H1 (cell line): ENCODE measurements around the gene BNC2. TPM values are rescaled to one million over a fixed set of nuclear protein-coding genes. Genes with fewer than 3 reads are reported as not detected.

ENCODE experiments used
- CTCF ChIA-PET: fragments of 300-600 bp; sonication (Branson Sonifier 250); formaldehyde crosslinking; loops from one replicate; lab custom pipeline; 2021; ENCODE audit not compliant: partially characterized antibody; lab: Charles Lee
- POLR2A ChIA-PET: fragments of 300-600 bp; sonication (Branson Sonifier 250); formaldehyde crosslinking; loops from one replicate; lab custom pipeline; 2021; ENCODE audit warnings: inconsistent platforms; ENCODE audit not compliant: partially characterized antibody; lab: Charles Lee
- DNase-seq, 2 experiments: peaks; one replicate each; pipeline versions ENCODE4 v3.0.0 to v3.0.0-alpha.2; 2010 to 2022; ENCODE audit warnings: low spot score in 2 of 2, low read depth in 1 of 2, mixed read lengths in 1 of 2
- FAIRE-seq: peaks from 2 replicates; lab custom pipeline; 2011; peaks lifted over from hg19 to GRCh38; lab: Jason Lieb, UNC
- H2AFZ ChIP-seq: 2 replicates; pipeline ENCODE4 v1.8.1; 2012; ENCODE audit warnings: low read length, inconsistent platforms
- H2AK5ac ChIP-seq: 2 replicates; pipeline ENCODE4 v1.6.1; 2013; ENCODE audit warnings: low read depth, low read length
- H2BK120ac ChIP-seq: replicated peaks from 2 replicates; pipeline ENCODE3; 2013; ENCODE audit warnings: low read depth, low read length, inconsistent platforms
- H2BK12ac ChIP-seq: 2 replicates; pipeline ENCODE4 v1.6.1; 2013; ENCODE audit warnings: low read depth, low read length
- H2BK15ac ChIP-seq: 2 replicates; pipeline ENCODE4 v1.6.1; 2013; ENCODE audit warnings: low read length
- H2BK20ac ChIP-seq: 2 replicates; pipeline ENCODE4 v1.6.1; 2013; ENCODE audit warnings: low read length
- H2BK5ac ChIP-seq: 2 replicates; pipeline ENCODE4 v1.6.1; 2013; ENCODE audit warnings: low read depth, low read length
- H3K14ac ChIP-seq: 2 replicates; pipeline ENCODE4 v1.6.1; 2013; ENCODE audit warnings: inconsistent platforms; ENCODE audit not compliant: insufficient read length
- H3K18ac ChIP-seq: 2 replicates; pipeline ENCODE4 v1.6.1; 2013; ENCODE audit warnings: low read length; ENCODE audit errors: extremely low read depth
- H3K23ac ChIP-seq: 2 replicates; pipeline ENCODE4 v1.6.1; 2013; ENCODE audit warnings: inconsistent platforms; ENCODE audit not compliant: insufficient read length
- H3K23me2 ChIP-seq: 2 replicates; pipeline ENCODE4 v1.6.1; 2013; ENCODE audit warnings: low read depth, low read length
- H3K27ac ChIP-seq: 2 replicates; pipeline ENCODE4 v1.6.1; 2011; ENCODE audit warnings: low read depth, low read length, inconsistent platforms
- H3K27me3 ChIP-seq, 4 experiments: replicated peaks in 1 of 4; 1 replicate in 1 of 4; 2 replicates in 3 of 4; pipeline versions ENCODE4 v1.6.1 to v1.8.1; 2011 to 2013; ENCODE audit warnings: low read length in 3 of 4, mild to moderate bottlenecking in 3 of 4, inconsistent platforms in 2 of 4, mixed read lengths in 2 of 4, moderate library complexity in 1 of 4; ENCODE audit not compliant: control insufficient read depth in 3 of 4, insufficient read depth in 3 of 4; ENCODE audit errors: extremely low read depth in 1 of 4
- H3K36me3 ChIP-seq, 4 experiments: 2 replicates each; pipeline versions ENCODE4 v1.6.1 to v1.8.1; 2011 to 2013; ENCODE audit warnings: mild to moderate bottlenecking in 4 of 4, low read length in 3 of 4, moderate library complexity in 2 of 4, control low read depth in 1 of 4, inconsistent platforms in 1 of 4; ENCODE audit not compliant: insufficient read depth in 4 of 4, control insufficient read depth in 2 of 4
- H3K4ac ChIP-seq: replicated peaks from 2 replicates; pipeline ENCODE3; 2013; ENCODE audit warnings: low read length, low read depth, mixed read lengths, inconsistent platforms; ENCODE audit not compliant: insufficient read length
- H3K4me1 ChIP-seq, 4 experiments: replicated peaks in 1 of 4; 1 replicate in 1 of 4; 2 replicates in 3 of 4; pipeline versions ENCODE4 v1.6.1 to v1.8.1; 2011 to 2013; ENCODE audit warnings: low read length in 3 of 4, inconsistent platforms in 2 of 4, mixed read lengths in 1 of 4; ENCODE audit not compliant: insufficient read depth in 4 of 4, control insufficient read depth in 3 of 4
- H3K4me2 ChIP-seq, 2 experiments: 2 replicates each; pipeline versions ENCODE4 v1.6.1 to v1.8.1; 2011 to 2013; ENCODE audit warnings: low read depth in 2 of 2, low read length in 2 of 2, control low read depth in 1 of 2, inconsistent platforms in 1 of 2, mild to moderate bottlenecking in 1 of 2; ENCODE audit not compliant: insufficient read depth in 1 of 2
- H3K4me3 ChIP-seq, 4 experiments: fragments of 200-600, 300-600 bp in 1 of 4; sonication (generic), shearing (Covaris generic), sonication (Bioruptor Twin) in 1 of 4; 2 replicates each; pipeline versions ENCODE4 v1.5.1 to v1.8.1; 2011 to 2016; ENCODE audit warnings: low read length in 4 of 4, low read depth in 3 of 4, control low read depth in 2 of 4, inconsistent platforms in 2 of 4, mild to moderate bottlenecking in 2 of 4, mixed read lengths in 1 of 4, moderate library complexity in 1 of 4; ENCODE audit not compliant: insufficient read depth in 2 of 4; ENCODE audit errors: extremely low read depth in 1 of 4
- H3K56ac ChIP-seq: replicated peaks from 2 replicates; pipeline ENCODE3; 2013; ENCODE audit warnings: low read depth, mild to moderate bottlenecking, mixed read lengths, low read length, inconsistent platforms; ENCODE audit not compliant: insufficient read length
- H3K79me1 ChIP-seq: 2 replicates; pipeline ENCODE4 v1.6.1; 2013; ENCODE audit warnings: low read depth, low read length, control low read depth
- H3K79me2 ChIP-seq, 2 experiments: 2 replicates each; pipeline versions ENCODE4 v1.6.1 to v1.8.1; 2012 to 2013; ENCODE audit warnings: low read length in 2 of 2, mild to moderate bottlenecking in 2 of 2, inconsistent platforms in 1 of 2; ENCODE audit not compliant: insufficient read depth in 2 of 2, control insufficient read depth in 1 of 2
- H3K9ac ChIP-seq, 4 experiments: replicated peaks in 1 of 4; 1 replicate in 1 of 4; 2 replicates in 3 of 4; pipeline versions ENCODE4 v1.6.1 to v1.8.1; 2011 to 2013; ENCODE audit warnings: low read depth in 3 of 4, low read length in 3 of 4, control low read depth in 2 of 4, mild to moderate bottlenecking in 2 of 4, moderate library complexity in 2 of 4, inconsistent platforms in 1 of 4; ENCODE audit errors: extremely low read depth in 1 of 4
- H3K9me3 ChIP-seq, 2 experiments: 2 replicates each; pipeline versions ENCODE4 v1.6.1 to v1.8.1; 2012 to 2013; ENCODE audit warnings: mild to moderate bottlenecking in 2 of 2, moderate library complexity in 2 of 2, control low read depth in 1 of 2, inconsistent platforms in 1 of 2, low read depth in 1 of 2, low read length in 1 of 2, mixed read lengths in 1 of 2; ENCODE audit not compliant: insufficient read depth in 2 of 2
- H4K20me1 ChIP-seq, 2 experiments: replicated peaks in 1 of 2; 2 replicates each; pipeline versions ENCODE3 to v1.8.1; 2011 to 2013; ENCODE audit warnings: inconsistent platforms in 2 of 2, low read length in 2 of 2, mild to moderate bottlenecking in 1 of 2; ENCODE audit not compliant: insufficient read depth in 2 of 2, control insufficient read depth in 1 of 2
- H4K5ac ChIP-seq: 2 replicates; pipeline ENCODE4 v1.6.1; 2013; ENCODE audit warnings: low read length, low read depth, mixed read lengths, inconsistent platforms; ENCODE audit not compliant: insufficient read length
- H4K8ac ChIP-seq: 2 replicates; pipeline ENCODE4 v1.8.0; 2013; ENCODE audit warnings: mild to moderate bottlenecking, moderate library complexity, low read length, inconsistent platforms; ENCODE audit not compliant: insufficient read depth; ENCODE audit errors: extremely low read depth
- H4K91ac ChIP-seq: replicated peaks from 2 replicates; pipeline ENCODE3; 2013; ENCODE audit warnings: low read length, mixed read lengths, inconsistent platforms; ENCODE audit not compliant: insufficient read length
- BRCA1 ChIP-seq: IDR thresholded peaks from 2 replicates; pipeline ENCODE4 v1.6.1; 2012; ENCODE audit warnings: low read depth, low read length, improper control_type of control experiment
- CBX8 ChIP-seq: fragments of 300-800, 300-1000 bp; sonication (generic); IDR thresholded peaks from 2 replicates; pipeline ENCODE4 v1.7.1; 2016; ENCODE audit warnings: low read depth, low read length, borderline replicate concordance
- TBP ChIP-seq: IDR thresholded peaks from 2 replicates; pipeline ENCODE4 v1.6.1; 2011; ENCODE audit warnings: low read depth, low read length, improper control_type of control experiment
- USF2 ChIP-seq: IDR thresholded peaks from 2 replicates; pipeline ENCODE4 v1.6.1; 2011; ENCODE audit warnings: low read length, improper control_type of control experiment
- ZNF274 ChIP-seq: IDR thresholded peaks from 2 replicates; pipeline ENCODE4 v1.7.0; 2012; ENCODE audit warnings: low read length, borderline replicate concordance; ENCODE audit errors: extremely low read depth
- WGBS, 2 experiments: shearing (Covaris generic) in 1 of 2; methylation state at CpG; one replicate each; pipeline versions ENCODE4 v1.1.6 to v1.1.7; 2013 to 2015; ENCODE audit warnings: low lambda C conversion rate in 2 of 2, mixed read lengths in 2 of 2, inconsistent platforms in 1 of 2, low coverage in 1 of 2, missing lambda C conversion rate in 1 of 2; ENCODE audit not compliant: insufficient replicate concordance in 2 of 2, insufficient coverage in 1 of 2, insufficient read length in 1 of 2; ENCODE audit errors: extremely low coverage in 1 of 2, missing lambda C conversion rate in 1 of 2; 5-methylcytosine and 5-hydroxymethylcytosine counted together
- polyA plus RNA-seq, 7 experiments: library from polyadenylated mRNA; depleted of rRNA in 3 of 7; stranded (reverse) in 5 of 7; unstranded in 2 of 7; fragments of >200 nt in 5 of 7; fragments of 200-250 nt in 2 of 7; gene quantifications; 1 replicate in 5 of 7; 2 replicates in 1 of 7; 4 replicates in 1 of 7; pipeline versions ENCODE4 v1.2.1 to v1.2.3, GENCODE V29; 2011 to 2013; ENCODE audit warnings: missing spikeins in 2 of 7, mixed read lengths in 2 of 7
- total RNA-seq: library from RNA; stranded (reverse); fragmentation: NEBNext Ultra II Directional; extraction: Animal tissue kit (Norgen Biotek cat#: 25700); gene quantifications from 2 replicates; pipeline ENCODE4 v1.2.1, GENCODE V29; 2021

Gene BNC2
- total and polyA plus RNA-seq, 2 of the 8 experiments (the other 6 are each of a cell fraction or from before 2014, with no cell fraction given), result 16.0 to 26.8 TPM

- Histone ChIP-seq H4K91ac (peak overlapping the region; percentile 88), H3K36me3 (no peaks in the 10 kb centered on the region), H2BK20ac (peak overlapping the region; percentile 88), H2BK15ac (no peak overlapping the region), H4K20me1 (no peaks in the 10 kb centered on the region), H3K4me2 (no peak overlapping the region), H2BK12ac (peak overlapping the region; percentile 91), H3K56ac (no peak overlapping the region), H3K14ac (no peak overlapping the region), H3K9me3 (no peaks in the 10 kb centered on the region), H4K8ac (no peak overlapping the region), H3K4me1 (peaks cover 9 to 27% (median 21%) of the 10 kb centered on the region in 4 experiments; a peak in 6 of 7 replicates), H3K23ac (no peak overlapping the region), H2AK5ac (peak overlapping the region; percentile 87), H3K4me3 (no peak overlapping the region), H3K18ac (peak overlapping the region; percentile 44; the same call in 1 of the 2 replicates), H3K27ac (peak overlapping the region; percentile 28; the same call in 1 of the 2 replicates), H4K5ac (no peak overlapping the region), H3K23me2 (peaks cover 2% of the 10 kb centered on the region; the same call in 1 of the 2 replicates), H3K4ac (peak overlapping the region; percentile 1), H2BK120ac (peak overlapping the region; percentile 65), H3K79me2 (peaks cover 0 to 36% of the 10 kb centered on the region in 2 experiments; a peak in 2 of 4 replicates), H3K79me1 (no peaks in the 10 kb centered on the region; the same call in 1 of the 2 replicates), H2BK5ac (no peak overlapping the region), H3K27me3 (no peaks in the 10 kb centered on the region; a peak in 1 of 7 replicates), H3K9ac (no peak overlapping the region), H2AFZ (no peak overlapping the region)
- DNase-seq (no peak), FAIRE-seq (peak; percentile 42)
- TF ChIP-seq ZNF274, result no peak
- TF ChIP-seq USF2, result no peak
- no peak for TF ChIP-seq CBX8
- TF ChIP-seq TBP, result no peak
- TF ChIP-seq BRCA1, result no peak
- ChIA-PET CTCF (no interaction called here), POLR2A (interaction anchor here (1.3 kb wide), 1 partner anchor 16 kb away, joined by 4 read pairs; no protein-coding TSS in a partner anchor)
- 90% methylated on average over 4 of the region's 4 CpGs; no CpG with 5 or more reads in 1 of the 2 experiments for WGBS, 2 experiments
Measured at GRCh38 chr9:16813838-16814237, 56.6 kb downstream of the BNC2 start.
